GM20000 (cell line): Measurements from ENCODE around the gene CAB39L.

Experiments used
- DNase-seq: peaks from one replicate; pipeline ENCODE4 v3.0.0; 2012; ENCODE audit warnings: low spot score
- TF ChIP-seq, protein P1 (sequence below): IDR thresholded peaks from 2 replicates; pipeline ENCODE4 v1.5.1; 2012; ENCODE audit warnings: mild to moderate bottlenecking, control low read depth; ENCODE audit errors: extremely low read depth, missing control alignments

The CAB39L gene

GRCh38 chr13:49441846-49442245 lies 2.0 kb downstream of the CAB39L start:
- TF ChIP-seq, protein P1, sequence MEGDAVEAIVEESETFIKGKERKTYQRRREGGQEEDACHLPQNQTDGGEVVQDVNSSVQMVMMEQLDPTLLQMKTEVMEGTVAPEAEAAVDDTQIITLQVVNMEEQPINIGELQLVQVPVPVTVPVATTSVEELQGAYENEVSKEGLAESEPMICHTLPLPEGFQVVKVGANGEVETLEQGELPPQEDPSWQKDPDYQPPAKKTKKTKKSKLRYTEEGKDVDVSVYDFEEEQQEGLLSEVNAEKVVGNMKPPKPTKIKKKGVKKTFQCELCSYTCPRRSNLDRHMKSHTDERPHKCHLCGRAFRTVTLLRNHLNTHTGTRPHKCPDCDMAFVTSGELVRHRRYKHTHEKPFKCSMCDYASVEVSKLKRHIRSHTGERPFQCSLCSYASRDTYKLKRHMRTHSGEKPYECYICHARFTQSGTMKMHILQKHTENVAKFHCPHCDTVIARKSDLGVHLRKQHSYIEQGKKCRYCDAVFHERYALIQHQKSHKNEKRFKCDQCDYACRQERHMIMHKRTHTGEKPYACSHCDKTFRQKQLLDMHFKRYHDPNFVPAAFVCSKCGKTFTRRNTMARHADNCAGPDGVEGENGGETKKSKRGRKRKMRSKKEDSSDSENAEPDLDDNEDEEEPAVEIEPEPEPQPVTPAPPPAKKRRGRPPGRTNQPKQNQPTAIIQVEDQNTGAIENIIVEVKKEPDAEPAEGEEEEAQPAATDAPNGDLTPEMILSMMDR: no peak
- DNase-seq: no peak

DNA sequence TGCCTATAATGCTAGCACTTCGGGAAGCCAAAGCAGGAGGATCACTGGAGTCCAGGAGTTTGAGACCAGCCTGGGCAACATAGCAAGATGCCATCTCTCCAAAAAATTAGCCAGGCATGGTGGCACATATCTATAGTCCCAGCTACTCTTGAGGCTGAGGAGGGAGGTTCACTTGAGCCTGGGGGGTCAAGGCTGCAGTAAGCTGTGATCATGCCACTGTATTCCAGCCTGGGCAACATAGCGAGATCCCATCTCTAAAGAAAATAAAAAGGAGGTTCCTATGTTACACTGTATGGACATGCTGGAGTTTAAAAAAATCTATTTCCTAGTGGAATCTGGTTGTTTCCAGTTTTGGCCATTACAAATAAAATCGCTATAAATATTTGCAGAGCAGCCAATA lies 2.6 kb downstream of the CAB39L start:
- no peak for DNase-seq
- TF ChIP-seq, protein P1: no peak

DNA sequence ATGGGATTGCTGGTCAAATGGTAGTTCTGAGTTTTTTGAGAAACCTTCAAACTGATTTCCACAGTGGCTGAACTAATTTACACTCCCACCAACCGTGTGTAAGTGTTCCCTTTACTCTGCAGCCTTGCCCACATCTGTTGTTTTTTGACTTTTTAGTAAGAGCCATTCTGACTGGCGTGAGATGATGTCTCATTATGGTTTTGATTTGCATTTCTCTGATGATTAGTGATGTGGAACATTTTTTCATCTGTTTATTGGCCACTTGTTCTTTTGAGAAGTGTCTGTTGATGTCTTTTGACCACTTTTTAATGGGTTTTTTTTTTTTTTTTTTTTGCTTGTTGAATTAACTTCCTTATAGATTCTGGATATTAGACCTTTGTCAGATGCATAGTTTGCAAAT lies 4.3 kb downstream of the CAB39L start:
- TF ChIP-seq, protein P1: no peak
- no peak for DNase-seq

DNA sequence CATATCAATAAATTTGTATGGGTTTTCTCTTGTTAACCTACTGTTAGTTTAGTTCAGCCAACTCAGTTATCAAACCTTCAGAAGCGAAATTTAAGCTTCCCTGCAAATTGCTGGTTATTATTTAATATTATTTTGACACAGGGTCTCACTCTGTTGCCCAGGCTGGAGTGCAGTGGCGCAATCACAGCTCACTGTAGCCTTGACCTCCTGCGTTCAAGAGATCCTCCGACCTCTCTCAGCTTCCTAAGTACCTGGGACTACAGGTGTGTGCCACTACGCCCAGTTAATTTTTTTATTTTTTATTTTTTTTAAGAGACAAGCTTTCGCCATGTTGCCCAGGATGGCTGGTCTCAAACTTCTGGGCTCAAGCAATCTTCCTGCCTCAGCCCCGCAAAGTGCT lies 6.2 kb downstream of the CAB39L start:
- TF ChIP-seq, protein P1: no peak
- DNase-seq: no peak

- no peak for DNase-seq
- TF ChIP-seq, protein P1: no peak
Observed at GRCh38 chr13:49436890-49437289, 7.0 kb downstream of the CAB39L start.

DNA sequence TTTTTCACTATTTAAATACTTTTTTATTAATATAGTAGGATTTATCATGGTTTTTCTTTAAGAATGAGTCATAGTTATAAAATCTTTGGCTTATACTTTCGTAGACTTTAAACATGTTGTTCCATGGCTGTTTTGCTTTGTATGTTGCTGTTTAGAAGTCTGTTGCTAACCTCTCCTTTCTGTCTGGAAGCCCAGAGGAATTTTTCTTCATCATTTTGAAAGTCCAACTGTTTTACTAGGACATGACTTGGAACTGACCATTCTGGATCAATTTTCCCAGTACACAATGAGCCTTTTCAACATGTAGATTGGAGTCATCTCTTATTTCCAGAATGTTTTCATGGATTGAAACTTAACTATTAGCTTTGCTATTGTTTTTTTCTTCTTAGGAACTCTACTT lies 7.9 kb downstream of the CAB39L start:
- no peak for DNase-seq

GRCh38 chr13:49429121-49429520 lies 14.7 kb downstream of the CAB39L start:
- DNase-seq: no peak
- TF ChIP-seq, protein P1: no peak

More for the DNA sequence above, 7.9 kb downstream of the CAB39L start:
- TF ChIP-seq, protein P1: no peak
